Hepatocyte (in vitro differentiated cells): ENCODE measurements around the gene THSD4.

Source experiments
- EZH2 ChIP-seq: fragments of 200-600 bp; sonication (generic); IDR thresholded peaks from 2 replicates; pipeline ENCODE4 v1.6.1; 2016; ENCODE audit warnings: antibody characterized with exemption, mild to moderate bottlenecking, borderline replicate concordance
- EZH2phosphoT487 ChIP-seq: fragments of 200-600 bp; sonication (generic); IDR thresholded peaks from one replicate; pipeline ENCODE4 v1.6.1; 2018; ENCODE audit warnings: antibody characterized with exemption, mild to moderate bottlenecking, low read depth, moderate library complexity; ENCODE audit not compliant: unreplicated experiment, severe bottlenecking
- TF ChIP-seq, protein P1 (sequence below): fragments of 200-600 bp; sonication (generic); IDR thresholded peaks from 2 replicates; pipeline ENCODE4 v1.5.1; 2016; ENCODE audit warnings: antibody characterized with exemption, mild to moderate bottlenecking; ENCODE audit not compliant: poor library complexity

DNA sequence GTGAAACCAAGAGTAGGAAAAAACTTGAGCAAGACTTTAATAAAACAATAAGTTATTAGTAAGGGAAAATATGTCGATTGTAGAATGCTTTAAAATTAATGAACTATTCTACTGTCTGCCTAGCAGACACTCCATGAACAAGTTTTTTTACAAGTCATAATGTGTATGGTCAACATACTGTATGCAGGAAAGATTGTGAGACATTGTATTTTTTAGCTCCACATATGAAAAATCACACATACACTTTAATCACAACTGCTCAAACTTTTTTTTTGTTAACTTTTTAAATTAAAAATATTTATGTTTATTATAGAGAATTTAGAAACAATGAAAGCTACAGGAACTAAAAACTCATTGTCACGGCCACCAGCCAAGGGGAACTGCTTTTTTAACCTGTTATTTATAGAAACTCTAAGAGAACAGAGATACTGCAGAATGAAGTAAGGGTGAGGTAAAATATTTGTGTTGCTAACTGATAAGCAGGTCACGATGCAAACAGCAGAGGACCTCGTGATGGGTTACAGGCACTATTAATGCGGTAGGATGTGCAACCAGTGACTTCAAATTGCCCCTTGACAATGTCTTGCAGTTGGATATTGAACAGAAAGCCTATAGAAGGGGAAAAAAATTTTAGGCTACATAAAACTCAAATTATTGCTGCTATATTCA, 53.0 kb downstream of the THSD4 start:
- TF ChIP-seq, protein P1, sequence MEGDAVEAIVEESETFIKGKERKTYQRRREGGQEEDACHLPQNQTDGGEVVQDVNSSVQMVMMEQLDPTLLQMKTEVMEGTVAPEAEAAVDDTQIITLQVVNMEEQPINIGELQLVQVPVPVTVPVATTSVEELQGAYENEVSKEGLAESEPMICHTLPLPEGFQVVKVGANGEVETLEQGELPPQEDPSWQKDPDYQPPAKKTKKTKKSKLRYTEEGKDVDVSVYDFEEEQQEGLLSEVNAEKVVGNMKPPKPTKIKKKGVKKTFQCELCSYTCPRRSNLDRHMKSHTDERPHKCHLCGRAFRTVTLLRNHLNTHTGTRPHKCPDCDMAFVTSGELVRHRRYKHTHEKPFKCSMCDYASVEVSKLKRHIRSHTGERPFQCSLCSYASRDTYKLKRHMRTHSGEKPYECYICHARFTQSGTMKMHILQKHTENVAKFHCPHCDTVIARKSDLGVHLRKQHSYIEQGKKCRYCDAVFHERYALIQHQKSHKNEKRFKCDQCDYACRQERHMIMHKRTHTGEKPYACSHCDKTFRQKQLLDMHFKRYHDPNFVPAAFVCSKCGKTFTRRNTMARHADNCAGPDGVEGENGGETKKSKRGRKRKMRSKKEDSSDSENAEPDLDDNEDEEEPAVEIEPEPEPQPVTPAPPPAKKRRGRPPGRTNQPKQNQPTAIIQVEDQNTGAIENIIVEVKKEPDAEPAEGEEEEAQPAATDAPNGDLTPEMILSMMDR = no peak
- TF ChIP-seq EZH2 = no peak
- TF ChIP-seq EZH2phosphoT487 = no peak
